Uterus (tissue), 2 donors: ENCODE data around the gene ZNF280A.

Source experiments
- POLR2A ChIP-seq, 2 donors: fragments of 450-650 bp; IDR thresholded peaks; one replicate each; pipeline ENCODE4 v1.6.1; 2016; ENCODE audit warnings: antibody characterized with exemption in 2 of 2, mild to moderate bottlenecking in 1 of 2, moderate library complexity in 1 of 2
- TF ChIP-seq, protein P1 (sequence below), 4 experiments: fragments of 200-600 bp in 2 of 4; fragments of 450-650 bp in 2 of 4; sonication (generic) in 2 of 4; IDR thresholded peaks; one replicate each; pipeline ENCODE4 v1.5.1; 2016 to 2019; ENCODE audit warnings: antibody characterized with exemption in 4 of 4, mild to moderate bottlenecking in 2 of 4, moderate library complexity in 1 of 4

- TF ChIP-seq, protein P1, sequence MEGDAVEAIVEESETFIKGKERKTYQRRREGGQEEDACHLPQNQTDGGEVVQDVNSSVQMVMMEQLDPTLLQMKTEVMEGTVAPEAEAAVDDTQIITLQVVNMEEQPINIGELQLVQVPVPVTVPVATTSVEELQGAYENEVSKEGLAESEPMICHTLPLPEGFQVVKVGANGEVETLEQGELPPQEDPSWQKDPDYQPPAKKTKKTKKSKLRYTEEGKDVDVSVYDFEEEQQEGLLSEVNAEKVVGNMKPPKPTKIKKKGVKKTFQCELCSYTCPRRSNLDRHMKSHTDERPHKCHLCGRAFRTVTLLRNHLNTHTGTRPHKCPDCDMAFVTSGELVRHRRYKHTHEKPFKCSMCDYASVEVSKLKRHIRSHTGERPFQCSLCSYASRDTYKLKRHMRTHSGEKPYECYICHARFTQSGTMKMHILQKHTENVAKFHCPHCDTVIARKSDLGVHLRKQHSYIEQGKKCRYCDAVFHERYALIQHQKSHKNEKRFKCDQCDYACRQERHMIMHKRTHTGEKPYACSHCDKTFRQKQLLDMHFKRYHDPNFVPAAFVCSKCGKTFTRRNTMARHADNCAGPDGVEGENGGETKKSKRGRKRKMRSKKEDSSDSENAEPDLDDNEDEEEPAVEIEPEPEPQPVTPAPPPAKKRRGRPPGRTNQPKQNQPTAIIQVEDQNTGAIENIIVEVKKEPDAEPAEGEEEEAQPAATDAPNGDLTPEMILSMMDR (IDR thresholded peaks at IDR 0.05): no peak
- no peak for TF ChIP-seq POLR2A (IDR thresholded peaks at IDR 0.05)
Measured at GRCh38 chr22:22506736-22507135, 13.3 kb downstream of the ZNF280A start.
